Neural cell (in vitro differentiated cells): ENCODE data around the gene IPO4. TPM values are rescaled to one million over a fixed set of nuclear protein-coding genes. Genes with fewer than 3 reads are reported as not detected.

ENCODE experiments used
- H2AFZ ChIP-seq: fragments of 200-600, 300-800 bp; sonication (generic), shearing (Covaris generic); 2 replicates; pipeline ENCODE4 v1.6.0; 2014; ENCODE audit warnings: low read depth, mild to moderate bottlenecking, antibody characterized with exemption, low read length, moderate library complexity
- H3F3A ChIP-seq: fragments of 200-600 bp; shearing (Covaris generic); 2 replicates; pipeline ENCODE4 v1.6.1; 2016; ENCODE audit warnings: mild to moderate bottlenecking, moderate library complexity, mixed read lengths, antibody characterized with exemption, low read length; ENCODE audit not compliant: insufficient read depth, poor library complexity, severe bottlenecking
- H3K27ac ChIP-seq: fragments of 200-600, 300-800 bp; sonication (generic), shearing (Covaris generic); 2 replicates; pipeline ENCODE4 v1.5.1; 2014; ENCODE audit warnings: mild to moderate bottlenecking, low read length, moderate library complexity
- H3K27me3 ChIP-seq: fragments of 300-800, 200-600 bp; sonication (generic), shearing (Covaris generic); 2 replicates; pipeline ENCODE4 v1.6.0; 2014; ENCODE audit warnings: mild to moderate bottlenecking, low read depth, low read length, moderate library complexity; ENCODE audit not compliant: insufficient read depth
- H3K36me3 ChIP-seq: fragments of 300-800, 200-600 bp; sonication (generic), shearing (Covaris generic); 2 replicates; pipeline ENCODE4 v1.5.1; 2014; ENCODE audit warnings: mild to moderate bottlenecking, antibody characterized with exemption, low read length, moderate library complexity; ENCODE audit not compliant: insufficient read depth
- H3K4me2 ChIP-seq: fragments of 300-800, 200-600 bp; sonication (generic), shearing (Covaris generic); 2 replicates; pipeline ENCODE4 v1.6.0; 2014; ENCODE audit warnings: mild to moderate bottlenecking, low read length
- H3K4me3 ChIP-seq: fragments of 300-800, 200-600 bp; sonication (generic), shearing (Covaris generic); 2 replicates; pipeline ENCODE4 v1.5.1; 2014; ENCODE audit warnings: mild to moderate bottlenecking, low read length, moderate library complexity
- H3K79me2 ChIP-seq: fragments of 200-600 bp; shearing (Covaris generic); replicated peaks from 2 replicates; pipeline ENCODE4 v1.6.0; 2014; ENCODE audit warnings: mild to moderate bottlenecking, low read length, moderate library complexity; ENCODE audit not compliant: insufficient read depth
- H3K9ac ChIP-seq: fragments of 300-800, 200-600 bp; sonication (generic), shearing (Covaris generic); 2 replicates; pipeline ENCODE4 v1.6.1; 2016; ENCODE audit warnings: mild to moderate bottlenecking, low read length, mixed read lengths
- H3K9me2 ChIP-seq: fragments of 200-600 bp; shearing (Covaris generic); 2 replicates; pipeline ENCODE4 v1.6.1; 2016; ENCODE audit warnings: mild to moderate bottlenecking, low read length, mixed read lengths; ENCODE audit not compliant: insufficient read depth
- H3K9me3 ChIP-seq: fragments of 200-600, 300-800 bp; sonication (generic), shearing (Covaris generic); 2 replicates; pipeline ENCODE4 v1.6.1; 2016; ENCODE audit warnings: mild to moderate bottlenecking, mixed run types, low read length, moderate library complexity, mixed read lengths
- H4K20me1 ChIP-seq: fragments of 200-600 bp; shearing (Covaris generic); 2 replicates; pipeline ENCODE4 v1.6.1; 2016; ENCODE audit warnings: mild to moderate bottlenecking, mixed run types; ENCODE audit not compliant: insufficient read depth
- CTCF ChIP-seq: fragments of 450-650 bp; IDR thresholded peaks from 2 replicates; pipeline ENCODE4 v1.5.1; 2014; ENCODE audit warnings: antibody characterized with exemption, mild to moderate bottlenecking, moderate library complexity; ENCODE audit not compliant: poor library complexity, severe bottlenecking
- EP300 ChIP-seq: fragments of 450-650 bp; conservative IDR thresholded peaks from 2 replicates; pipeline ENCODE4 v1.6.1; 2014; ENCODE audit warnings: antibody characterized with exemption, mild to moderate bottlenecking, moderate library complexity; ENCODE audit not compliant: poor library complexity, severe bottlenecking
- EZH2 ChIP-seq: fragments of 200-600, 300-800 bp; shearing (Covaris generic), sonication (generic); IDR thresholded peaks from 2 replicates; pipeline ENCODE4 v1.6.1; 2014; ENCODE audit warnings: antibody characterized with exemption, low read length, borderline replicate concordance, mild to moderate bottlenecking; ENCODE audit not compliant: insufficient read depth, poor library complexity, severe bottlenecking
- MXI1 ChIP-seq: fragments of 450-650 bp; conservative IDR thresholded peaks from 2 replicates; pipeline ENCODE4 v1.6.1; 2014; ENCODE audit warnings: antibody characterized with exemption, mild to moderate bottlenecking; ENCODE audit not compliant: poor library complexity, severe bottlenecking
- POLR2AphosphoS5 ChIP-seq: IDR thresholded peaks from 2 replicates; pipeline ENCODE4 v1.6.1; 2012
- RAD21 ChIP-seq: fragments of 450-650 bp; conservative IDR thresholded peaks from 2 replicates; pipeline ENCODE4 v1.6.1; 2014; ENCODE audit warnings: antibody characterized with exemption, mild to moderate bottlenecking, moderate library complexity
- REST ChIP-seq: IDR thresholded peaks from 2 replicates; pipeline ENCODE4 v1.6.1; 2012; ENCODE audit warnings: borderline replicate concordance
- SMC3 ChIP-seq: fragments of 450-650 bp; conservative IDR thresholded peaks from 2 replicates; pipeline ENCODE4 v1.6.1; 2014; ENCODE audit warnings: antibody characterized with exemption, mild to moderate bottlenecking, moderate library complexity; ENCODE audit not compliant: poor library complexity
- TAF1 ChIP-seq: IDR thresholded peaks from 2 replicates; pipeline ENCODE4 v1.6.1; 2012; ENCODE audit warnings: low read depth
- polyA plus RNA-seq: library from polyadenylated mRNA; depleted of rRNA; stranded (reverse); fragments of >200 nt; gene quantifications from 2 replicates; pipeline ENCODE4 v1.2.3, GENCODE V29; 2014

The IPO4 gene
- polyA plus RNA-seq, 1 donor from 2014 or later, result 9.2 TPM

- H3F3A ChIP-seq, result no peaks in the 10 kb centered on the region
- H4K20me1 ChIP-seq, result no peaks in the 10 kb centered on the region
- no peaks in the 10 kb centered on the region for H3K9me2 ChIP-seq
- H3K9ac ChIP-seq, result no peak overlapping the region
- no peak for TF ChIP-seq CTCF
- TF ChIP-seq TAF1, result no peak
- no peak for TF ChIP-seq RAD21
- TF ChIP-seq EZH2, result no peak
- no peak for TF ChIP-seq REST
- TF ChIP-seq SMC3, result no peak
- no peak for TF ChIP-seq EP300
- no peak for TF ChIP-seq MXI1
- no peak for TF ChIP-seq POLR2AphosphoS5
- H3K9me3 ChIP-seq, result no peaks in the 10 kb centered on the region
- H3K36me3 ChIP-seq, result no peaks in the 10 kb centered on the region
- no peak overlapping the region for H3K27ac ChIP-seq
- H3K27me3 ChIP-seq, result no peaks in the 10 kb centered on the region
- no peak overlapping the region for H2AFZ ChIP-seq
- no peak overlapping the region for H3K4me3 ChIP-seq
- no peak overlapping the region for H3K4me2 ChIP-seq
- no peaks in the 10 kb centered on the region for H3K79me2 ChIP-seq
These were observed 10.0 kb downstream of the IPO4 start for GRCh38 chr14:24178399-24179178.

GRCh38 chr14:24177891-24178290, 10.7 kb downstream of the IPO4 start:
- H2AFZ ChIP-seq, result no peak overlapping the region
- H3K4me2 ChIP-seq, result no peak overlapping the region
- no peaks in the 10 kb centered on the region for H3K9me2 ChIP-seq
- H3K9ac ChIP-seq, result no peak overlapping the region
- no peak overlapping the region for H3K4me3 ChIP-seq
- no peaks in the 10 kb centered on the region for H3K36me3 ChIP-seq
- no peak for TF ChIP-seq EZH2
- TF ChIP-seq CTCF, result no peak
- no peak for TF ChIP-seq RAD21
- TF ChIP-seq TAF1, result no peak
- no peak for TF ChIP-seq MXI1
- no peak for TF ChIP-seq REST
- TF ChIP-seq POLR2AphosphoS5, result no peak
- TF ChIP-seq EP300, result no peak
- no peak for TF ChIP-seq SMC3
- H3K9me3 ChIP-seq, result no peaks in the 10 kb centered on the region
- no peak overlapping the region for H3K27ac ChIP-seq
- no peaks in the 10 kb centered on the region for H3F3A ChIP-seq
- H3K27me3 ChIP-seq, result no peaks in the 10 kb centered on the region
- no peaks in the 10 kb centered on the region for H4K20me1 ChIP-seq
- no peaks in the 10 kb centered on the region for H3K79me2 ChIP-seq
